NB4 (cell line): ENCODE data around the gene SPOCK2.

ENCODE experiments used
- DNase-seq: peaks from one replicate; pipeline ENCODE4 v3.0.0; 2010; ENCODE audit warnings: low read depth
- H3K4me3 ChIP-seq: one replicate; pipeline ENCODE4 v1.5.1; 2011; ENCODE audit warnings: mild to moderate bottlenecking, low read depth, low read length, moderate library complexity
- CTCF ChIP-seq: IDR thresholded peaks from one replicate; pipeline ENCODE4 v1.5.1; 2012; ENCODE audit warnings: low read depth, low read length
- MAX ChIP-seq: IDR thresholded peaks from 2 replicates; pipeline ENCODE4 v1.6.1; 2011; ENCODE audit warnings: low read depth, low read length
- MYC ChIP-seq: IDR thresholded peaks from 2 replicates; pipeline ENCODE4 v1.6.1; 2011; ENCODE audit warnings: low read depth, low read length
- POLR2A ChIP-seq: IDR thresholded peaks from 2 replicates; pipeline ENCODE4 v1.6.1; 2011; ENCODE audit warnings: mild to moderate bottlenecking; ENCODE audit not compliant: insufficient read length; ENCODE audit errors: extremely low read depth

SPOCK2 gene

GRCh38 chr10:72105710-72106109 lies 17.4 kb upstream of the SPOCK2 start:
- TF ChIP-seq POLR2A (no peak), MYC (no peak), CTCF (no peak), MAX (no peak)
- no peak overlapping the region for H3K4me3 ChIP-seq
- no peak for DNase-seq

GRCh38 chr10:72105098-72105475 lies 16.7 kb upstream of the SPOCK2 start:
- DNase-seq = no peak
- TF ChIP-seq POLR2A (no peak), MYC (no peak), MAX (no peak), CTCF (no peak)
- H3K4me3 ChIP-seq = no peak overlapping the region

- no peak overlapping the region for H3K4me3 ChIP-seq
- DNase-seq = no peak
- TF ChIP-seq MYC = no peak
- no peak for TF ChIP-seq POLR2A
- no peak for TF ChIP-seq MAX
- TF ChIP-seq CTCF = no peak
These were observed 16.2 kb upstream of the SPOCK2 start for GRCh38 chr10:72104472-72105097.

GRCh38 chr10:72099600-72099921 lies 11.2 kb upstream of the SPOCK2 start:
- no peak for TF ChIP-seq MYC
- TF ChIP-seq CTCF = no peak
- TF ChIP-seq POLR2A = no peak
- TF ChIP-seq MAX = no peak
- no peak for DNase-seq
- no peak overlapping the region for H3K4me3 ChIP-seq

GRCh38 chr10:72098836-72099599 lies 10.7 kb upstream of the SPOCK2 start:
- H3K4me3 ChIP-seq = no peak overlapping the region
- TF ChIP-seq MYC (no peak), MAX (no peak), CTCF (no peak), POLR2A (no peak)
- no peak for DNase-seq
